ENCODE data around the gene REG1A. TPM values are rescaled to one million over a fixed set of nuclear protein-coding genes. Genes with fewer than 3 reads are reported as not detected.

The REG1A gene
- total RNA-seq, 1 experiment from 2014 or later, result 4.3 TPM

DNA sequence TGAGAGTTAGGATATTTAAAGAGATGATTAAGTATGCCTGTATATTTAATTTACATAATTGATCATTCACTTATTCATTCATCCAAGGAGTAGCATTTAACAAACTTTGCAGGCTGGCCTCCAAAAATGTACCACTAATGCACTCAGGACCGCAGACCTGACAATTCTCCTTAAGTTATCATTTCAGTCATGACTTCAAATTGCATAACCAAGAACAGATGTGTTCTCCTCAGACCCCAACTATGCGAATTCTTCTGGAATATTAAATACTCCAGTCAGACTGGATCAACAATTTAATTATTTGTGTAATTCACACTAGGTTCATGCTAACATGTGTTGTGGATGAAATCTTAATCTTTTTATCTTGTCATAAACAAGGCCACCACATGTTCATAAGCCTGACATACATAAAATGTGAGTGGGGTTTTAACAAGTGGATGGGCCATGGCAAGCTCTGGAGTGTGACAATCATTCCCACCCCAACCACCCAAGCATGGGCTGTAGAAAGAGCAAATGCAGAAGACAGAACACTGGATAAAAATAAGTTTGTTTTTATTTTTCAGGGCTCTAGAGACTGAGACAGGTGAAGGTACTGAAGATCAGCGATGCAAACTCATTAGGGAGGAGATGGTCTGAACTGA is 35.7 kb upstream of the REG1A start:
- no TSS peak for BruUV-seq (replicated peaks)
- DNase-seq (ENCODE audit: low read depth, low spot score) (no peak), ATAC-seq (no peak)
- ChIA-PET CTCF (no interaction called here), POLR2A (no interaction called here)
- Histone ChIP-seq H3K4me3 (ENCODE audit: low read depth in 2 of 2, low read length in 2 of 2) (no peak overlapping the region), H3K4me1 (ENCODE audit: control insufficient read depth, insufficient read depth, low read length) (no peaks in the 10 kb centered on the region), H3K36me3 (ENCODE audit: control insufficient read depth, insufficient read depth, low read length) (no peaks in the 10 kb centered on the region), H3K27me3 (ENCODE audit: control insufficient read depth, insufficient read depth, low read length) (no peaks in the 10 kb centered on the region), H3K9me3 (ENCODE audit: control insufficient read depth, insufficient read depth, low read depth, low read length) (no peaks in the 10 kb centered on the region), H3K27ac (ENCODE audit: low read length) (no peak overlapping the region)
- intact Hi-C loops (cut with micrococcal nuclease; ENCODE audit: unreplicated experiment) (no loop called here), in situ Hi-C loops (cut with HindIII; ENCODE audit: low pct_unique_long_range_greater_than_20kb, low sequenced_read_pairs) (no loop called here)
- TF ChIP-seq TCF7L2 (IDR thresholded peaks at IDR 0.05; ENCODE audit: low read depth, low read length), result no peak
- no peak for TF ChIP-seq SIN3A (IDR thresholded peaks at IDR 0.05; ENCODE audit: borderline replicate concordance, insufficient read depth, low read depth, low read length)
- TF ChIP-seq, protein P1, sequence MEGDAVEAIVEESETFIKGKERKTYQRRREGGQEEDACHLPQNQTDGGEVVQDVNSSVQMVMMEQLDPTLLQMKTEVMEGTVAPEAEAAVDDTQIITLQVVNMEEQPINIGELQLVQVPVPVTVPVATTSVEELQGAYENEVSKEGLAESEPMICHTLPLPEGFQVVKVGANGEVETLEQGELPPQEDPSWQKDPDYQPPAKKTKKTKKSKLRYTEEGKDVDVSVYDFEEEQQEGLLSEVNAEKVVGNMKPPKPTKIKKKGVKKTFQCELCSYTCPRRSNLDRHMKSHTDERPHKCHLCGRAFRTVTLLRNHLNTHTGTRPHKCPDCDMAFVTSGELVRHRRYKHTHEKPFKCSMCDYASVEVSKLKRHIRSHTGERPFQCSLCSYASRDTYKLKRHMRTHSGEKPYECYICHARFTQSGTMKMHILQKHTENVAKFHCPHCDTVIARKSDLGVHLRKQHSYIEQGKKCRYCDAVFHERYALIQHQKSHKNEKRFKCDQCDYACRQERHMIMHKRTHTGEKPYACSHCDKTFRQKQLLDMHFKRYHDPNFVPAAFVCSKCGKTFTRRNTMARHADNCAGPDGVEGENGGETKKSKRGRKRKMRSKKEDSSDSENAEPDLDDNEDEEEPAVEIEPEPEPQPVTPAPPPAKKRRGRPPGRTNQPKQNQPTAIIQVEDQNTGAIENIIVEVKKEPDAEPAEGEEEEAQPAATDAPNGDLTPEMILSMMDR (IDR thresholded peaks at IDR 0.05), result no peak
- no peak for TF ChIP-seq POLR2AphosphoS5 (IDR thresholded peaks at IDR 0.05; ENCODE audit: low read depth, low read length)
- TF ChIP-seq, protein P2, sequence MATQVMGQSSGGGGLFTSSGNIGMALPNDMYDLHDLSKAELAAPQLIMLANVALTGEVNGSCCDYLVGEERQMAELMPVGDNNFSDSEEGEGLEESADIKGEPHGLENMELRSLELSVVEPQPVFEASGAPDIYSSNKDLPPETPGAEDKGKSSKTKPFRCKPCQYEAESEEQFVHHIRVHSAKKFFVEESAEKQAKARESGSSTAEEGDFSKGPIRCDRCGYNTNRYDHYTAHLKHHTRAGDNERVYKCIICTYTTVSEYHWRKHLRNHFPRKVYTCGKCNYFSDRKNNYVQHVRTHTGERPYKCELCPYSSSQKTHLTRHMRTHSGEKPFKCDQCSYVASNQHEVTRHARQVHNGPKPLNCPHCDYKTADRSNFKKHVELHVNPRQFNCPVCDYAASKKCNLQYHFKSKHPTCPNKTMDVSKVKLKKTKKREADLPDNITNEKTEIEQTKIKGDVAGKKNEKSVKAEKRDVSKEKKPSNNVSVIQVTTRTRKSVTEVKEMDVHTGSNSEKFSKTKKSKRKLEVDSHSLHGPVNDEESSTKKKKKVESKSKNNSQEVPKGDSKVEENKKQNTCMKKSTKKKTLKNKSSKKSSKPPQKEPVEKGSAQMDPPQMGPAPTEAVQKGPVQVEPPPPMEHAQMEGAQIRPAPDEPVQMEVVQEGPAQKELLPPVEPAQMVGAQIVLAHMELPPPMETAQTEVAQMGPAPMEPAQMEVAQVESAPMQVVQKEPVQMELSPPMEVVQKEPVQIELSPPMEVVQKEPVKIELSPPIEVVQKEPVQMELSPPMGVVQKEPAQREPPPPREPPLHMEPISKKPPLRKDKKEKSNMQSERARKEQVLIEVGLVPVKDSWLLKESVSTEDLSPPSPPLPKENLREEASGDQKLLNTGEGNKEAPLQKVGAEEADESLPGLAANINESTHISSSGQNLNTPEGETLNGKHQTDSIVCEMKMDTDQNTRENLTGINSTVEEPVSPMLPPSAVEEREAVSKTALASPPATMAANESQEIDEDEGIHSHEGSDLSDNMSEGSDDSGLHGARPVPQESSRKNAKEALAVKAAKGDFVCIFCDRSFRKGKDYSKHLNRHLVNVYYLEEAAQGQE (IDR thresholded peaks at IDR 0.05; ENCODE audit: insufficient read depth in 1 of 2, low read depth in 2 of 2, low read length in 1 of 2), result no peak

DNA sequence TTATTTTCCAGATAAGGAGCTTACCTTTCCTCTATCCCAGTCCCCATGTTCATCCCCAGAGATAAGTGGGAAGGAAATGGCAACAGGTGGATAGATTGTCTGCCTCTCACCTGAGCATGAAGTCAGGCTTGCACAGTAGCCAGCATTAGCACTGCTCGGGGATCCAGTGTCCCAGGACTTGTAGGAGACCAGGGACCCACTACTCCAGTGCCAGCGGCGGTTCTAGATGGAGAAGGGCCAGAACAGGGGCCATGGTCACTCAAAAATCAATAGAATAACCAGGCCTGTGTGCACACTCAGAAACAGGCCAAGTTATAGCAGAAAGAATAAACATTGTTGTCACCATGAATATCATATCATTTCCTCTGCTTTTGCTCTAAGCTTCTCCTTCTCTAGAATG is 34.9 kb upstream of the REG1A start:
- DNase-seq (ENCODE audit: low read depth, low spot score), result no peak
- H3K36me3 ChIP-seq (ENCODE audit: control insufficient read depth, insufficient read depth, low read length), result no peaks in the 10 kb centered on the region
- no peak for ATAC-seq
- intact Hi-C loops (cut with micrococcal nuclease; ENCODE audit: unreplicated experiment) (no loop called here), in situ Hi-C loops (cut with HindIII; ENCODE audit: low pct_unique_long_range_greater_than_20kb, low sequenced_read_pairs) (no loop called here)
- CTCF ChIA-PET, result no interaction called here
- TF ChIP-seq SIN3A (IDR thresholded peaks at IDR 0.05; ENCODE audit: borderline replicate concordance, insufficient read depth, low read depth, low read length) (no peak), TCF7L2 (IDR thresholded peaks at IDR 0.05; ENCODE audit: low read depth, low read length) (no peak)
- TF ChIP-seq, protein P2 (IDR thresholded peaks at IDR 0.05; ENCODE audit: insufficient read depth in 1 of 2, low read depth in 2 of 2, low read length in 1 of 2), result no peak
- TF ChIP-seq, protein P1 (IDR thresholded peaks at IDR 0.05), result no peak
- H3K27ac ChIP-seq (ENCODE audit: low read length), result no peak overlapping the region
- no peaks in the 10 kb centered on the region for H3K9me3 ChIP-seq (ENCODE audit: control insufficient read depth, insufficient read depth, low read depth, low read length)
- POLR2A ChIA-PET, result no interaction called here
- H3K27me3 ChIP-seq (ENCODE audit: control insufficient read depth, insufficient read depth, low read length), result no peaks in the 10 kb centered on the region
- no peaks in the 10 kb centered on the region for H3K4me1 ChIP-seq (ENCODE audit: control insufficient read depth, insufficient read depth, low read length)
- no peak overlapping the region for H3K4me3 ChIP-seq (ENCODE audit: low read depth in 2 of 2, low read length in 2 of 2)
- no TSS peak for BruUV-seq (replicated peaks)

Measured in Panc1 (cell line).